ENCODE results near the gene ZFP90. TPM values are rescaled to one million over a fixed set of nuclear protein-coding genes. Genes with fewer than 3 reads are reported as not detected.

ZFP90 gene
- total and polyA plus RNA-seq, 7 donors, result 6.9 to 14.0 (median 10.8) TPM

GRCh38 chr16:68499006-68499405, 40.1 kb upstream of the ZFP90 start:
- H3K36me3 ChIP-seq (ENCODE audit: insufficient read depth in 1 of 2, low read depth in 1 of 2), result no peaks in the 10 kb centered on the region

GRCh38 chr16:68503334-68503733, 35.8 kb upstream of the ZFP90 start:
- intact Hi-C loops (cut with DNase I), result no loop called here
- TF ChIP-seq CTCF (IDR thresholded peaks at IDR 0.05), result no peak
- Histone ChIP-seq H3K36me3 (ENCODE audit: insufficient read depth in 1 of 2, low read depth in 1 of 2) (no peaks in the 10 kb centered on the region), H3K9me3 (no peaks in the 10 kb centered on the region), H3K27ac (no peak overlapping the region), H3K4me1 (no peaks in the 10 kb centered on the region), H3K4me3 (no peak overlapping the region), H3K27me3 (ENCODE audit: insufficient read depth in 3 of 3, low read length in 2 of 3) (peaks cover 0 to 16% (median 0%) of the 10 kb centered on the region in 3 donors)
- no peak for DNase-seq
- no peak for ATAC-seq
- 78 to 83% (median 82%) methylated on average over 3 of the region's 3 CpGs for WGBS, 3 donors

More at GRCh38 chr16:68499006-68499405, 40.1 kb upstream of the ZFP90 start:
- Histone ChIP-seq H3K27ac (no peak overlapping the region), H3K27me3 (ENCODE audit: insufficient read depth in 3 of 3, low read length in 2 of 3) (no peaks in the 10 kb centered on the region), H3K4me1 (no peaks in the 10 kb centered on the region), H3K9me3 (no peaks in the 10 kb centered on the region), H3K4me3 (no peak overlapping the region)
- DNase-seq (no peak), ATAC-seq (no peak)
- WGBS, 3 donors, result 14 to 20% (median 16%) methylated on average over 5 of the region's 5 CpGs
- no peak for TF ChIP-seq CTCF (IDR thresholded peaks at IDR 0.05)
- intact Hi-C loops (cut with DNase I), result no loop called here

GRCh38 chr16:68504066-68504465, 35.0 kb upstream of the ZFP90 start:
- 69 to 75% (median 71%) methylated on average over 7 of the region's 7 CpGs for WGBS, 3 donors
- TF ChIP-seq CTCF (IDR thresholded peaks at IDR 0.05), result no peak
- intact Hi-C loops (cut with DNase I), result no loop called here

GRCh38 chr16:68506331-68507053, 32.6 kb upstream of the ZFP90 start:
- no peak overlapping the region for H3K27ac ChIP-seq
- H3K9me3 ChIP-seq, result no peaks in the 10 kb centered on the region
- 59 to 62% (median 60%) methylated on average over 10 of the region's 10 CpGs for WGBS, 3 donors
- peaks cover 0 to 33% (median 2%) of the 10 kb centered on the region in 3 donors for H3K27me3 ChIP-seq (ENCODE audit: insufficient read depth in 3 of 3, low read length in 2 of 3)
- ATAC-seq, result no peak
- no peaks in the 10 kb centered on the region for H3K36me3 ChIP-seq (ENCODE audit: insufficient read depth in 1 of 2, low read depth in 1 of 2)
- no peak for DNase-seq
- H3K4me3 ChIP-seq, result no peak overlapping the region
- no peak for TF ChIP-seq CTCF (IDR thresholded peaks at IDR 0.05)
- no peaks in the 10 kb centered on the region for H3K4me1 ChIP-seq
- intact Hi-C loops (cut with DNase I), result no loop called here

More at GRCh38 chr16:68504066-68504465, 35.0 kb upstream of the ZFP90 start:
- Histone ChIP-seq H3K27ac (no peak overlapping the region), H3K9me3 (no peaks in the 10 kb centered on the region), H3K36me3 (ENCODE audit: insufficient read depth in 1 of 2, low read depth in 1 of 2) (no peaks in the 10 kb centered on the region), H3K4me3 (no peak overlapping the region), H3K4me1 (no peaks in the 10 kb centered on the region), H3K27me3 (ENCODE audit: insufficient read depth in 3 of 3, low read length in 2 of 3) (peaks cover 0 to 24% (median 0%) of the 10 kb centered on the region in 3 donors)
- DNase-seq, result no peak
- no peak for ATAC-seq
